AG04450 (cell line): ENCODE data around the gene TLE6. TPM values are rescaled to one million over a fixed set of nuclear protein-coding genes. Genes with fewer than 3 reads are reported as not detected.

Source experiments
- CTCF ChIA-PET: fragments of 300-600, 350-600 bp; formaldehyde crosslinking; extraction: SDS; loops from one replicate; lab custom pipeline; 2022; ENCODE audit warnings: antibody characterized with exemption, inconsistent platforms; lab: Charles Lee
- POLR2A ChIA-PET: fragments of 350-600 bp; formaldehyde crosslinking; extraction: SDS; loops from one replicate; lab custom pipeline; 2021; ENCODE audit warnings: antibody characterized with exemption, inconsistent platforms; lab: Yijun Ruan, JAX
- DNase-seq: peaks from one replicate; pipeline ENCODE4 v3.0.0-alpha.2; 2011; ENCODE audit warnings: low read depth, low spot score
- H3K27ac ChIP-seq: one replicate; pipeline ENCODE4 v1.5.1; 2012; ENCODE audit warnings: low read depth, low read length, control low read depth
- H3K27me3 ChIP-seq: one replicate; pipeline ENCODE4 v1.6.0; 2012; ENCODE audit warnings: low read length; ENCODE audit not compliant: control insufficient read depth, insufficient read depth
- H3K4me3 ChIP-seq: 2 replicates; pipeline ENCODE4 v1.5.1; 2011; ENCODE audit warnings: mild to moderate bottlenecking, low read depth, low read length, control low read depth
- H3K9me3 ChIP-seq: 2 replicates; pipeline ENCODE4 v1.5.1; 2012; ENCODE audit warnings: low read length; ENCODE audit not compliant: control insufficient read depth, insufficient read depth
- CTCF ChIP-seq: IDR thresholded peaks from 2 replicates; pipeline ENCODE4 v1.5.1; 2011; ENCODE audit warnings: low read depth, low read length, control low read depth, inconsistent platforms
- polyA plus RNA-seq: library from polyadenylated mRNA; depleted of rRNA; stranded (reverse); fragments of >200 nt; gene quantifications from 2 replicates; pipeline ENCODE4 v1.2.3, GENCODE V29; 2011; rRNA removed

TLE6 gene
- polyA plus RNA-seq, 1 experiment, result 0.51 TPM

GRCh38 chr19:3042621-3043267, 65.4 kb downstream of the TLE6 start:
- Histone ChIP-seq H3K27ac (no peak overlapping the region), H3K4me3 (no peak overlapping the region), H3K27me3 (no peaks in the 10 kb centered on the region), H3K9me3 (no peaks in the 10 kb centered on the region; the same call in 1 of the 2 replicates)
- POLR2A ChIA-PET, result interaction anchor here (0.9 to 1.1 kb wide), 2 partner anchors 10 to 11 kb away, joined by 3 read pairs; no protein-coding TSS in a partner anchor
- no peak for TF ChIP-seq CTCF
- no peak for DNase-seq
- CTCF ChIA-PET, result interaction anchor here (0.5 to 1.1 kb wide), 3 partner anchors 92 to 1374 kb away, joined by 3 to 7 read pairs (median 4); no protein-coding TSS in a partner anchor

Other genes starting within 250 kb of the TLE6 start
- gene SLC39A3, start 237.5 kb upstream of the TLE6 start, polyA plus RNA-seq, result 27.9 and 37.4 TPM in 2 replicates
- gene SGTA, start 194.3 kb upstream of the TLE6 start, polyA plus RNA-seq, result 44.0 and 56.5 TPM in 2 replicates
- gene THOP1, start 192.1 kb upstream of the TLE6 start, polyA plus RNA-seq, result 35.4 and 45.6 TPM in 2 replicates
- 1.8 and 2.0 TPM in 2 replicates for gene ZNF554, start 157.7 kb upstream of the TLE6 start, polyA plus RNA-seq
- gene ZNF555, start 136.1 kb upstream of the TLE6 start, polyA plus RNA-seq, result 6.2 and 7.1 TPM in 2 replicates
- gene ZNF556, start 110.2 kb upstream of the TLE6 start, polyA plus RNA-seq, result not detected in 2 replicates
- gene ZNF57, start 76.6 kb upstream of the TLE6 start, polyA plus RNA-seq, result 2.3 and 2.4 TPM in 2 replicates
- 3.6 TPM in 2 replicates for gene ZNF77, start 32.6 kb upstream of the TLE6 start, polyA plus RNA-seq
- 0.47 and 0.82 TPM in 2 replicates for gene TLE2, start 51.7 kb downstream of the TLE6 start, polyA plus RNA-seq
- 317 and 392 TPM in 2 replicates for gene TLE5, start 84.9 kb downstream of the TLE6 start, polyA plus RNA-seq
- gene GNA11, start 116.8 kb downstream of the TLE6 start, polyA plus RNA-seq, result 8.9 and 17.2 TPM in 2 replicates
- gene GNA15, start 158.5 kb downstream of the TLE6 start, polyA plus RNA-seq, result not detected in 2 replicates
- gene S1PR4, start 201.2 kb downstream of the TLE6 start, polyA plus RNA-seq, result not detected in 2 replicates
- gene NCLN, start 208.4 kb downstream of the TLE6 start, polyA plus RNA-seq, result 27.1 and 40.3 TPM in 2 replicates
- gene CELF5, start 247.1 kb downstream of the TLE6 start, polyA plus RNA-seq, result not detected in 2 replicates